NT2/D1 (cell line): Measurements from ENCODE around the gene MYO9B.

Source experiments
- SUZ12 ChIP-seq: IDR thresholded peaks from 2 replicates; pipeline ENCODE4 v1.6.1; 2011; ENCODE audit not compliant: insufficient read length, insufficient read depth; ENCODE audit errors: extremely low read depth
- ZNF274 ChIP-seq: IDR thresholded peaks from 2 replicates; pipeline ENCODE4 v1.6.1; 2011; ENCODE audit warnings: mild to moderate bottlenecking, low read depth, low read length

- TF ChIP-seq ZNF274 (no peak), SUZ12 (no peak)
These were observed 122.1 kb downstream of the MYO9B start for GRCh38 chr19:17197666-17198065.
